CD4-positive, alpha-beta T cell (primary cell): ENCODE results near the gene PNKD. TPM values are rescaled to one million over a fixed set of nuclear protein-coding genes. Genes with fewer than 3 reads are reported as not detected.

Experiments used
- ATAC-seq: fragments of 200-7000 bp; cut with Tn5 transposase; one replicate; pipeline ENCODE4 v1.10.0; 2022; ENCODE audit warnings: mild to moderate bottlenecking; ENCODE audit not compliant: poor library complexity
- CTCF ChIA-PET: fragments of 350-600 bp; sonication (Branson Sonifier 250); formaldehyde crosslinking; loops from one replicate; lab custom pipeline; 2021; ENCODE audit warnings: antibody characterized with exemption, inconsistent platforms; lab: Charles Lee
- POLR2A ChIA-PET: fragments of 350-600 bp; sonication (Branson Sonifier 250); formaldehyde crosslinking; loops from one replicate; lab custom pipeline; 2021; ENCODE audit warnings: antibody characterized with exemption, inconsistent platforms; lab: Charles Lee
- DNase-seq, 14 experiments: peaks; one replicate each; pipeline ENCODE4 v3.0.0-alpha.2; 2013 to 2020; ENCODE audit warnings: mixed read lengths in 2 of 14
- H3K27ac ChIP-seq, 2 donors: one replicate each; pipeline versions ENCODE4 v1.5.1 to v1.7.0; 2013; ENCODE audit warnings: low read length in 2 of 2, low read depth in 1 of 2, mild to moderate bottlenecking in 1 of 2
- H3K27me3 ChIP-seq, 2 experiments: 1 replicate in 1 of 2; 2 replicates in 1 of 2; pipeline versions ENCODE4 v1.6.1 to v1.7.0; 2013; ENCODE audit warnings: low read length in 2 of 2, control low read depth in 1 of 2, mild to moderate bottlenecking in 1 of 2, moderate library complexity in 1 of 2; ENCODE audit not compliant: insufficient read depth in 2 of 2, control insufficient read depth in 1 of 2
- H3K36me3 ChIP-seq: one replicate; pipeline ENCODE4 v1.6.1; 2013; ENCODE audit warnings: low read length, control low read depth; ENCODE audit not compliant: insufficient read depth
- H3K4me1 ChIP-seq: one replicate; pipeline ENCODE4 v1.6.1; 2013; ENCODE audit warnings: low read length, control low read depth; ENCODE audit not compliant: insufficient read depth
- H3K4me3 ChIP-seq: one replicate; pipeline ENCODE4 v1.5.1; 2013; ENCODE audit warnings: mild to moderate bottlenecking, low read length, moderate library complexity
- H3K9me3 ChIP-seq, 2 experiments: 1 replicate in 1 of 2; 2 replicates in 1 of 2; pipeline versions ENCODE4 v1.6.1 to v1.7.0; 2013; ENCODE audit warnings: low read length in 2 of 2, mild to moderate bottlenecking in 2 of 2, control low read depth in 1 of 2, moderate library complexity in 1 of 2; ENCODE audit not compliant: control insufficient read depth in 1 of 2, insufficient read depth in 1 of 2
- H3K27ac Mint-ChIP-seq: one replicate; pipeline ENCODE4 v1.8.0; 2020; ENCODE audit warnings: mixed read lengths
- H3K27me3 Mint-ChIP-seq: one replicate; pipeline ENCODE4 v1.8.0; 2021; ENCODE audit warnings: mixed read lengths
- H3K36me3 Mint-ChIP-seq: one replicate; pipeline ENCODE4 v1.8.0; 2021; ENCODE audit warnings: low read depth, mixed read lengths
- H3K4me1 Mint-ChIP-seq: one replicate; pipeline ENCODE4 v1.8.0; 2021; ENCODE audit warnings: low read depth, mixed read lengths
- H3K4me3 Mint-ChIP-seq: one replicate; pipeline ENCODE4 v1.8.0; 2020; ENCODE audit warnings: mild to moderate bottlenecking, mixed read lengths
- H3K9me3 Mint-ChIP-seq: one replicate; pipeline ENCODE4 v1.8.0; 2020; ENCODE audit warnings: mixed read lengths
- CTCF ChIP-seq: fragments of 200-600 bp; IDR thresholded peaks from one replicate; pipeline ENCODE4 v1.8.0; 2022; ENCODE audit warnings: antibody characterized with exemption, mild to moderate bottlenecking
- intact Hi-C, 2 experiments: fragments of 100-400 bp; cut with DNase I in 1 of 2; cut with micrococcal nuclease in 1 of 2; formaldehyde crosslinking; loops; one replicate each; pipeline versions ENCODE4 v1.15.1 to v1.9.0; 2023 to 2025; cut with DNase I, micrococcal nuclease
- total RNA-seq, 174 experiments: library from RNA in 2 of 174; stranded (reverse) in 2 of 174; gene quantifications; one replicate each; pipeline ENCODE4 v1.2.3 and lab custom pipeline; 2021 to 2026

PNKD gene
- total RNA-seq, 2 experiments from 2014 or later, result 9.2 to 10.6 TPM

GRCh38 chr2:218284106-218284811 is 13.9 kb downstream of the PNKD start:
- peaks cover 42% of the 10 kb centered on the region for H3K36me3 ChIP-seq
- no peaks in the 10 kb centered on the region for H3K27me3 Mint-ChIP-seq
- intact Hi-C loops, result loop anchor here in 1 of 2 experiments (10.0 kb wide), 1 partner anchor 361 kb away; no protein-coding TSS in a partner anchor
- peaks cover 50% of the 10 kb centered on the region for H3K36me3 Mint-ChIP-seq
- POLR2A ChIA-PET, result interaction anchor here (0.6 to 11.6 kb wide), 4 partner anchors 9 to 112 kb away, joined by 3 to 221 read pairs (median 23); partner anchors contain the start of genes AAMP and PNKD
- TF ChIP-seq CTCF, result no peak
- H3K4me3 Mint-ChIP-seq, result peak overlapping the region; percentile 91
- no peaks in the 10 kb centered on the region for H3K9me3 ChIP-seq
- ATAC-seq (peak; percentile 18), DNase-seq (peak in 11 of 14 experiments; percentile 28 to 81 (median 49))
- peak overlapping the region; percentile 95 to 98 for H3K27ac ChIP-seq
- peak overlapping the region; percentile 99 for H3K27ac Mint-ChIP-seq
- no peaks in the 10 kb centered on the region for H3K27me3 ChIP-seq
- no peaks in the 10 kb centered on the region for H3K9me3 Mint-ChIP-seq
- H3K4me1 ChIP-seq, result peaks cover 83% of the 10 kb centered on the region
- H3K4me3 ChIP-seq, result peak overlapping the region; percentile 35
- H3K4me1 Mint-ChIP-seq, result peaks cover 83% of the 10 kb centered on the region
- CTCF ChIA-PET, result interaction anchor here (0.7 to 1.8 kb wide), 3 partner anchors 8 to 112 kb away, joined by 3 to 8 read pairs (median 6); no protein-coding TSS in a partner anchor

GRCh38 chr2:218285604-218286003 is 15.3 kb downstream of the PNKD start:
- H3K27me3 ChIP-seq, result no peaks in the 10 kb centered on the region
- no peaks in the 10 kb centered on the region for H3K27me3 Mint-ChIP-seq
- peaks cover 89% of the 10 kb centered on the region for H3K4me1 ChIP-seq
- H3K4me3 Mint-ChIP-seq, result peak overlapping the region; percentile 91
- TF ChIP-seq CTCF, result no peak
- CTCF ChIA-PET, result interaction anchor here (0.7 to 3.2 kb wide), 6 partner anchors 10 to 111 kb away, joined by 3 to 32 read pairs (median 7); partner anchors contain the start of genes AAMP and PNKD
- ATAC-seq (no peak), DNase-seq (peak in 2 of 14 experiments; percentile 23 to 48)
- POLR2A ChIA-PET, result interaction anchor here (0.7 to 11.6 kb wide), 9 partner anchors 12 to 119 kb away, joined by 3 to 221 read pairs (median 6); partner anchors contain the start of genes AAMP, CATIP, CTDSP1 and PNKD
- peak overlapping the region; percentile 56 for H3K4me3 ChIP-seq
- H3K9me3 ChIP-seq, result no peaks in the 10 kb centered on the region
- peaks cover 86% of the 10 kb centered on the region for H3K4me1 Mint-ChIP-seq
- intact Hi-C loops, result loop anchor here in 1 of 2 experiments (1.0 to 10.0 kb wide), 2 partner anchors 10 to 359 kb away; no protein-coding TSS in a partner anchor
- peak overlapping the region; percentile 99 for H3K27ac Mint-ChIP-seq
- H3K36me3 Mint-ChIP-seq, result peaks cover 41% of the 10 kb centered on the region
- peaks cover 29% of the 10 kb centered on the region for H3K36me3 ChIP-seq
- peak overlapping the region; percentile 95 to 98 for H3K27ac ChIP-seq
- no peaks in the 10 kb centered on the region for H3K9me3 Mint-ChIP-seq

GRCh38 chr2:218286570-218287459 is 16.5 kb downstream of the PNKD start:
- CTCF ChIA-PET, result interaction anchor here (0.6 to 3.2 kb wide), 6 partner anchors 12 to 110 kb away, joined by 3 to 32 read pairs (median 7); partner anchors contain the start of genes AAMP and PNKD
- peaks cover 100% of the 10 kb centered on the region for H3K4me1 ChIP-seq
- H3K4me1 Mint-ChIP-seq, result peaks cover 94% of the 10 kb centered on the region
- TF ChIP-seq CTCF, result no peak
- peak overlapping the region; percentile 56 for H3K4me3 ChIP-seq
- peak overlapping the region; percentile 99 for H3K27ac Mint-ChIP-seq
- no peaks in the 10 kb centered on the region for H3K27me3 ChIP-seq
- ATAC-seq, result peak; percentile 58
- H3K27ac ChIP-seq, result peak overlapping the region; percentile 95 to 98
- H3K36me3 Mint-ChIP-seq, result peaks cover 46% of the 10 kb centered on the region
- DNase-seq, result peak; percentile 49 to 96 (median 69)
- intact Hi-C loops, result loop anchor here in 1 of 2 experiments (10.0 kb wide), 1 partner anchor 358 kb away; no protein-coding TSS in a partner anchor
- no peaks in the 10 kb centered on the region for H3K9me3 Mint-ChIP-seq
- H3K36me3 ChIP-seq, result peaks cover 19% of the 10 kb centered on the region
- H3K9me3 ChIP-seq, result no peaks in the 10 kb centered on the region
- POLR2A ChIA-PET, result interaction anchor here (0.6 to 11.6 kb wide), 24 partner anchors 9 to 1101 kb away, joined by 3 to 221 read pairs (median 4); partner anchors contain the start of genes AAMP, ARPC2, BCS1L and CATIP
- peak overlapping the region; percentile 91 for H3K4me3 Mint-ChIP-seq
- H3K27me3 Mint-ChIP-seq, result no peaks in the 10 kb centered on the region
